DOHH2 (cell line): ENCODE measurements around the gene SIPA1.

ENCODE experiments used
- CTCF ChIP-seq: fragments of 200-600 bp; sonication (generic); IDR thresholded peaks from one replicate; pipeline ENCODE4 v1.5.1; 2014; ENCODE audit warnings: antibody characterized with exemption, mild to moderate bottlenecking, low read depth, low read length; ENCODE audit not compliant: poor library complexity, severe bottlenecking
- EZH2phosphoT487 ChIP-seq: fragments of 200-600 bp; sonication (generic); IDR thresholded peaks from 2 replicates; pipeline ENCODE4 v1.6.1; 2017; ENCODE audit warnings: borderline replicate concordance, mild to moderate bottlenecking, antibody characterized with exemption, low read length, moderate library complexity, mixed read lengths

- TF ChIP-seq EZH2phosphoT487 (no peak), CTCF (no peak)
Observed at GRCh38 chr11:65672982-65673381, 35.1 kb downstream of the SIPA1 start.
